Neuronal stem cell (in vitro differentiated cells): ENCODE measurements around the gene TAPBPL.
"Not testable (repeated sequence)": the region's sequence is repeated elsewhere in the genome, so short reads cannot be mapped to it uniquely, and the experiment has no call there.

Experiments
- DNase-seq: peaks from one replicate; pipeline ENCODE4 v3.0.0-alpha.2; 2013; ENCODE audit warnings: low spot score
- H2AFZ ChIP-seq: one replicate; pipeline ENCODE4 v1.6.1; 2013; ENCODE audit warnings: mild to moderate bottlenecking, low read length, inconsistent platforms
- H2AK5ac ChIP-seq: 2 replicates; pipeline ENCODE4 v1.6.1; 2013; ENCODE audit warnings: low read depth, mild to moderate bottlenecking, inconsistent platforms, low read length, moderate library complexity, mixed read lengths
- H2BK120ac ChIP-seq: 2 replicates; pipeline ENCODE4 v1.6.1; 2013; ENCODE audit warnings: low read depth, mild to moderate bottlenecking, inconsistent platforms, low read length, moderate library complexity, mixed read lengths
- H2BK12ac ChIP-seq: one replicate; pipeline ENCODE4 v1.6.1; 2013; ENCODE audit warnings: low read length, inconsistent platforms
- H2BK15ac ChIP-seq: 2 replicates; pipeline ENCODE4 v1.6.1; 2013; ENCODE audit warnings: mild to moderate bottlenecking, low read length, inconsistent platforms, mixed read lengths
- H2BK5ac ChIP-seq: one replicate; pipeline ENCODE4 v1.6.1; 2013; ENCODE audit warnings: inconsistent platforms, mild to moderate bottlenecking, low read length, moderate library complexity
- H3K14ac ChIP-seq: one replicate; pipeline ENCODE4 v1.6.1; 2013; ENCODE audit warnings: low read length, inconsistent platforms
- H3K18ac ChIP-seq: 2 replicates; pipeline ENCODE4 v1.6.1; 2013; ENCODE audit warnings: low read length, inconsistent platforms
- H3K23ac ChIP-seq: 2 replicates; pipeline ENCODE4 v1.6.1; 2013; ENCODE audit warnings: low read depth, mild to moderate bottlenecking, mixed read lengths, low read length, inconsistent platforms; ENCODE audit not compliant: poor library complexity
- H3K27ac ChIP-seq: replicated peaks from 3 replicates; pipeline ENCODE4 v1.5.1; 2013; ENCODE audit warnings: low read length, inconsistent platforms
- H3K27me3 ChIP-seq, 3 experiments: 2 replicates each; pipeline ENCODE4 v1.6.1; 2013; ENCODE audit warnings: low read length in 3 of 3, mild to moderate bottlenecking in 2 of 3, inconsistent platforms in 1 of 3, low read depth in 1 of 3, mixed read lengths in 1 of 3, moderate library complexity in 1 of 3; ENCODE audit not compliant: control insufficient read depth in 3 of 3, insufficient read depth in 3 of 3
- H3K36me3 ChIP-seq, 2 donors: replicated peaks in 1 of 2; 2 replicates each; pipeline ENCODE4 v1.6.1; 2013; ENCODE audit warnings: low read length in 2 of 2; ENCODE audit not compliant: control insufficient read depth in 2 of 2, insufficient read depth in 2 of 2
- H3K4ac ChIP-seq: 2 replicates; pipeline ENCODE4 v1.6.1; 2013; ENCODE audit warnings: inconsistent platforms, mild to moderate bottlenecking, low read length, moderate library complexity
- H3K4me1 ChIP-seq, 2 donors: 1 replicate in 1 of 2; 2 replicates in 1 of 2; pipeline ENCODE4 v1.6.1; 2013; ENCODE audit warnings: low read length in 2 of 2, low read depth in 1 of 2; ENCODE audit not compliant: control insufficient read depth in 2 of 2, insufficient read depth in 1 of 2
- H3K4me2 ChIP-seq: one replicate; pipeline ENCODE4 v1.6.1; 2013; ENCODE audit warnings: mild to moderate bottlenecking, low read length, inconsistent platforms; ENCODE audit not compliant: insufficient read depth, poor library complexity, severe bottlenecking
- H3K4me3 ChIP-seq, 2 donors: 2 replicates each; pipeline ENCODE4 v1.5.1; 2013; ENCODE audit warnings: low read length in 2 of 2, mild to moderate bottlenecking in 2 of 2, inconsistent platforms in 1 of 2, moderate library complexity in 1 of 2
- H3K79me1 ChIP-seq: one replicate; pipeline ENCODE4 v1.6.1; 2013; ENCODE audit warnings: low read depth, mild to moderate bottlenecking, inconsistent platforms, low read length, moderate library complexity
- H3K9ac ChIP-seq: one replicate; pipeline ENCODE4 v1.6.1; 2013; ENCODE audit warnings: mild to moderate bottlenecking, low read depth, low read length, inconsistent platforms; ENCODE audit not compliant: poor library complexity
- H3K9me3 ChIP-seq, 2 donors: replicated peaks in 1 of 2; 2 replicates each; pipeline versions ENCODE3 to v1.6.1; 2013; ENCODE audit warnings: low read length in 2 of 2, mild to moderate bottlenecking in 2 of 2, inconsistent platforms in 1 of 2, low read depth in 1 of 2, mixed read lengths in 1 of 2, moderate library complexity in 1 of 2; ENCODE audit not compliant: control insufficient read depth in 2 of 2, insufficient read depth in 1 of 2
- H4K8ac ChIP-seq: one replicate; pipeline ENCODE4 v1.6.1; 2013; ENCODE audit warnings: low read depth, mild to moderate bottlenecking, inconsistent platforms, low read length, moderate library complexity
- H4K91ac ChIP-seq: one replicate; pipeline ENCODE4 v1.6.1; 2013; ENCODE audit warnings: low read length, low read depth, mild to moderate bottlenecking, inconsistent platforms; ENCODE audit not compliant: poor library complexity
- WGBS, 2 donors: extraction: QIAGEN DNeasy Blood & Tissue Kit; methylation state at CpG; one replicate each; pipeline ENCODE4 v1.1.7; 2013; ENCODE audit warnings: missing lambda C conversion rate in 2 of 2, mixed read lengths in 1 of 2; ENCODE audit not compliant: insufficient read length in 2 of 2, insufficient replicate concordance in 1 of 2; ENCODE audit errors: extremely low coverage in 2 of 2; 5-methylcytosine and 5-hydroxymethylcytosine counted together

TAPBPL gene

GRCh38 chr12:6471989-6472360 lies 20.1 kb downstream of the TAPBPL start:
- no peaks in the 10 kb centered on the region for H3K79me1 ChIP-seq
- no peak overlapping the region for H2BK12ac ChIP-seq
- H3K4me3 ChIP-seq, result no peak overlapping the region
- H2BK5ac ChIP-seq, result no peak overlapping the region
- peaks cover 0 to 5% of the 10 kb centered on the region in 2 donors for H3K36me3 ChIP-seq
- no peak overlapping the region for H3K18ac ChIP-seq
- H2BK120ac ChIP-seq, result no peak overlapping the region
- no peak overlapping the region for H4K8ac ChIP-seq
- H3K4me1 ChIP-seq, result peaks cover 5 to 7% of the 10 kb centered on the region in 2 donors
- H4K91ac ChIP-seq, result no peak overlapping the region
- no peak overlapping the region for H2AFZ ChIP-seq
- no peak overlapping the region for H2AK5ac ChIP-seq
- no peak overlapping the region for H3K4ac ChIP-seq
- no peak overlapping the region for H3K9ac ChIP-seq
- H3K27ac ChIP-seq, result no peak overlapping the region
- DNase-seq, result no peak
- no peak overlapping the region for H3K4me2 ChIP-seq
- H2BK15ac ChIP-seq, result no peak overlapping the region
- no peak overlapping the region for H3K23ac ChIP-seq
- no peaks in the 10 kb centered on the region for H3K27me3 ChIP-seq
- no peak overlapping the region for H3K14ac ChIP-seq
- no CpG with 5 or more reads among the region's 1 CpG for WGBS, 2 donors
- peaks cover 0 to 2% of the 10 kb centered on the region in 2 donors for H3K9me3 ChIP-seq

GRCh38 chr12:6472491-6472890 lies 20.6 kb downstream of the TAPBPL start:
- H2BK5ac ChIP-seq, result no peak overlapping the region
- H2AFZ ChIP-seq, result no peak overlapping the region
- WGBS, 2 donors, result no CpG with 5 or more reads among the region's 11 CpGs
- peaks cover 0 to 2% of the 10 kb centered on the region in 2 donors for H3K9me3 ChIP-seq
- no peak overlapping the region for H2BK15ac ChIP-seq
- H3K9ac ChIP-seq, result no peak overlapping the region
- H3K36me3 ChIP-seq, result peaks cover 0 to 5% of the 10 kb centered on the region in 2 donors
- no peak overlapping the region for H3K23ac ChIP-seq
- H3K18ac ChIP-seq, result no peak overlapping the region
- H3K14ac ChIP-seq, result no peak overlapping the region
- no peaks in the 10 kb centered on the region for H3K79me1 ChIP-seq
- no peak overlapping the region for H3K27ac ChIP-seq
- no peak overlapping the region for H4K91ac ChIP-seq
- no peak overlapping the region for H2BK12ac ChIP-seq
- H2AK5ac ChIP-seq, result no peak overlapping the region
- H3K4me1 ChIP-seq, result peaks cover 5 to 7% of the 10 kb centered on the region in 2 donors
- DNase-seq, result no peak
- H4K8ac ChIP-seq, result no peak overlapping the region
- no peaks in the 10 kb centered on the region for H3K27me3 ChIP-seq
- H3K4me2 ChIP-seq, result no peak overlapping the region
- H3K4ac ChIP-seq, result no peak overlapping the region
- H2BK120ac ChIP-seq, result no peak overlapping the region
- no peak overlapping the region for H3K4me3 ChIP-seq

GRCh38 chr12:6475233-6475975 lies 23.6 kb downstream of the TAPBPL start:
- H3K4ac ChIP-seq, H2BK120ac ChIP-seq, H2AK5ac ChIP-seq, H4K8ac ChIP-seq, H3K18ac ChIP-seq, H2AFZ ChIP-seq, H2BK12ac ChIP-seq, H3K4me3 ChIP-seq, H4K91ac ChIP-seq, H3K79me1 ChIP-seq, H3K27ac ChIP-seq, H3K36me3 ChIP-seq, DNase-seq, H2BK15ac ChIP-seq, H3K9ac ChIP-seq, H3K14ac ChIP-seq, H3K4me2 ChIP-seq, H3K9me3 ChIP-seq, H2BK5ac ChIP-seq, H3K4me1 ChIP-seq, H3K23ac ChIP-seq: not testable (repeated sequence)
- no CpG with 5 or more reads among the region's 48 CpGs for whole genome bisulfite sequencing, 2 donors
- H3K27me3 ChIP-seq, result peaks cover 0 to 10% (median 0%) of the 10 kb centered on the region in 3 experiments

GRCh38 chr12:6476489-6476888 lies 24.6 kb downstream of the TAPBPL start:
- Histone ChIP-seq H3K4me2 (no peak overlapping the region), H3K9ac (no peak overlapping the region), H4K8ac (no peak overlapping the region), H3K4ac (no peak overlapping the region), H2BK120ac (no peak overlapping the region), H2AFZ (no peak overlapping the region), H3K4me3 (no peak overlapping the region), H3K79me1 (no peaks in the 10 kb centered on the region), H3K27me3 (peaks cover 0 to 10% (median 0%) of the 10 kb centered on the region in 3 experiments), H3K36me3 (no peaks in the 10 kb centered on the region), H3K27ac (no peak overlapping the region), H4K91ac (no peak overlapping the region), H2BK5ac (no peak overlapping the region), H3K9me3 (peaks cover 0 to 2% of the 10 kb centered on the region in 2 donors), H2AK5ac (no peak overlapping the region), H3K4me1 (no peaks in the 10 kb centered on the region), H2BK15ac (no peak overlapping the region), H3K18ac (no peak overlapping the region), H3K14ac (no peak overlapping the region), H3K23ac (no peak overlapping the region), H2BK12ac (no peak overlapping the region)
- WGBS, 2 donors, result no CpG with 5 or more reads among the region's 3 CpGs
- no peak for DNase-seq
